AG09309 (cell line): ENCODE results near the gene FAM170B.

ENCODE experiments used
- DNase-seq: peaks from one replicate; pipeline ENCODE4 v3.0.0-alpha.2; 2010; ENCODE audit warnings: low read depth
- H3K4me3 ChIP-seq: 2 replicates; pipeline ENCODE4 v1.5.1; 2011; ENCODE audit warnings: mild to moderate bottlenecking, low read depth, low read length, moderate library complexity; ENCODE audit not compliant: control insufficient read depth
- TF ChIP-seq, protein P1 (sequence below): IDR thresholded peaks from 2 replicates; pipeline ENCODE4 v1.5.1; 2011; ENCODE audit warnings: mild to moderate bottlenecking, low read depth, low read length, inconsistent platforms; ENCODE audit not compliant: insufficient read depth, control insufficient read depth; ENCODE audit errors: missing control alignments

FAM170B gene

DNA sequence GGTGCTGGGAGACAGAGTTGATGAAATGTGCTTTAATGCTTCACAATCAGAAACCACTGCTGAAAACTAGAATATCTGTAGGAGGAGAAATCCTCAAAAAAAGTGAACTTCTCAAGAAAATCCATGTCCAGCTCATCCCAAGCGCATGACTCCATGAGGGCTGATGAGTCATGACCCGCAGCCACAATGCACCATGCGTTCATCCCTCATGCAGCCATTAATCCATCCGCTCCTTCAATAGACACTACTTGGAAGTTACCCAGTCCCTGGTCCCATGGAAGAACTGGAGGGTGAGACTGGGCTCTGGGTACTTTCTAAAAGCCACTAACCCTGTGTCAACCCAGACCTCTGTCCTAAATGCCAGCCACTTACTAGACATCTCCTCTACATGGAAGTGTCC, 29.9 kb upstream of the FAM170B start:
- DNase-seq = no peak
- TF ChIP-seq, protein P1, sequence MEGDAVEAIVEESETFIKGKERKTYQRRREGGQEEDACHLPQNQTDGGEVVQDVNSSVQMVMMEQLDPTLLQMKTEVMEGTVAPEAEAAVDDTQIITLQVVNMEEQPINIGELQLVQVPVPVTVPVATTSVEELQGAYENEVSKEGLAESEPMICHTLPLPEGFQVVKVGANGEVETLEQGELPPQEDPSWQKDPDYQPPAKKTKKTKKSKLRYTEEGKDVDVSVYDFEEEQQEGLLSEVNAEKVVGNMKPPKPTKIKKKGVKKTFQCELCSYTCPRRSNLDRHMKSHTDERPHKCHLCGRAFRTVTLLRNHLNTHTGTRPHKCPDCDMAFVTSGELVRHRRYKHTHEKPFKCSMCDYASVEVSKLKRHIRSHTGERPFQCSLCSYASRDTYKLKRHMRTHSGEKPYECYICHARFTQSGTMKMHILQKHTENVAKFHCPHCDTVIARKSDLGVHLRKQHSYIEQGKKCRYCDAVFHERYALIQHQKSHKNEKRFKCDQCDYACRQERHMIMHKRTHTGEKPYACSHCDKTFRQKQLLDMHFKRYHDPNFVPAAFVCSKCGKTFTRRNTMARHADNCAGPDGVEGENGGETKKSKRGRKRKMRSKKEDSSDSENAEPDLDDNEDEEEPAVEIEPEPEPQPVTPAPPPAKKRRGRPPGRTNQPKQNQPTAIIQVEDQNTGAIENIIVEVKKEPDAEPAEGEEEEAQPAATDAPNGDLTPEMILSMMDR = no peak
- no peak overlapping the region for H3K4me3 ChIP-seq

DNA sequence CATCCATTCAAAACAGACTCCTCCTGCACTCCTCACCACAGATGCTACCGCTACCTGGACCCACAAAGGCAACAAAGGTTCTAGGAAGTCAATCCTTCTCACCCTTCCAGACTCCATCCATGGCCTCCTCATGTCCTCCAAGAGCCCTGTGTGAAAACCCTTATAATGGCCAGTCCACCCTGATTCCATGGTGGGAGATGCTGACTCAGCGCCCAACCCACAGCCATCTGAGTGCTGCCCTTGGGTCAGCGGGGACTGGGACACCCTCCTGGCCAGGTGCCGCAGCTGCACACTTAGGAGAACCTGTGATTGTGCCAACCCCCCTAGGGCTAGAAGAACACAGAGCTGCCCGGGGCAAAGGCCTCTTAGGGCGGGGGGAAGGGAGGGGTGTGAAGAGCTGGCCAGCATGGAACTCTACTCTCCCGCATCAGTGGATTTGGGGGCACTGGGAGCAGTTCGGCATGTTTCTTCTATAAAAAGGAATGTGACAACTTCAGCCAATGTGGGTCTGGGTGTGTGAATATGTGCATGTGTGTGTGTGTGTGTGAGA, 29.0 kb upstream of the FAM170B start:
- DNase-seq = no peak
- H3K4me3 ChIP-seq = no peak overlapping the region
- TF ChIP-seq, protein P1 = no peak

DNA sequence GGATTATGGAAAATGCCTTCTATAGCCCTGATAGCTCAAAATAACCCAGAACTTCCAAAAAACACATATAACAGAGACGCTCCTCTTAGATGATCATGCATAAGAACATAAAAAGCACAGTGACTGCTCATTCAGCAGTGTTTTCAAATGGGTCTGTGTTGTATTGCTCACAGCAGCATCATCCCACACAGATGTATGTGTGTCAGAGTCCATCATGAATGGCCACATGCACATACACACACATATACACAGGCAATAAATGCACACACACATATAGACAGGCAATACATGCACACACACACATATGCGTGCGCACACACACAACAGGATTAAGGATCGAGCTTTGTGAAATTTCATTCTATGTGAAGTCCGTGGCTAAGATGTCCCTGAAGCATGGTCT, 28.2 kb upstream of the FAM170B start:
- DNase-seq = no peak
- TF ChIP-seq, protein P1 = no peak
- H3K4me3 ChIP-seq = no peak overlapping the region

DNA sequence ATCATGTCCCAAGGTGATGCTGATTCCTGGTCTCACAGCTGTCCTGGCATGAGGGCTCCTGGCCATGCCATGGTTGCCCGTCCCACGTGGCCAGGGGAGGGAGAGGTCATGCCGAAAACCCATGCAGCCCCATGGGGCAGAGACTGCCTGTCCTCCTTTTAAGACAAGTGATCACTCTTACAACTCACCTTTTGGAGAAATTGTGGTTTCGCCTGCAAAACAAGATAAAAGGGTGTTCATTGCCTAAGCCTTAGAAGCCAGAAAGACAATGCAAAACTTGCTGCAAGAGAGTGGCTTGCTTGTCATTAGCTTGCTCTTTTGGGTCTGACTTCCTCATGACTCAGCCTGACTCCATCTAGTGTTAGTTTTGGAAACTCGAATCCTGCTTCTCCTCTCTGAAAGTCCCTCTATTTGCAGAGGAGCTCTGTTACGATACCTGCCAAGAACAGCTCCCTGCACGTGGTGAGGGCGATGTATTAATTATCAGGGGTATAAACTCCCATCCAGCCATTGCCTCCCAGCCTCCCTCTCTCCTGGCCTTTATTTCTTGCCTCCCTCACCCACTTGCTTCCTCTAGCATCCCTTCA, 27.7 kb upstream of the FAM170B start:
- DNase-seq = no peak
- TF ChIP-seq, protein P1 = peak; percentile 58
- no peak overlapping the region for H3K4me3 ChIP-seq

DNA sequence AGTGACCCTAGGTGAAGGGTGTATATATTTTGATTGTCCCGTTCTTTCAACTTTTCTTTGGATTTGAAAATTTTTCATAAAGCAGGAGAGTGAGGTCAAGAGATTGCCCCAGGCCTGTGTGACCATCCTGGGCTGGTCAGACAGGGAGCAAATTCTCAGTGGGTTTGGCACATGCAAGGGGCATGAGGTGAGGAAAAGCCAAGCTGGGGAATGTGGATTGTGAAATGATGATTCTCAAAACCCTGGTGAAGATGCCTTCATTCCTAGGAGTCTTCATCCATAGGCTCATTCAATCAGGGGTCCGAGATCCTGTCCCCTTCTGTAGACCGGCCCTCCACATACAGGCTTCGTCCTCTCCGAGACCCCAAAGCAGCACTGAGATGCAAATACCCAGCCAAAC, 27.0 kb upstream of the FAM170B start:
- H3K4me3 ChIP-seq = no peak overlapping the region
- no peak for DNase-seq
- TF ChIP-seq, protein P1 = no peak

DNA sequence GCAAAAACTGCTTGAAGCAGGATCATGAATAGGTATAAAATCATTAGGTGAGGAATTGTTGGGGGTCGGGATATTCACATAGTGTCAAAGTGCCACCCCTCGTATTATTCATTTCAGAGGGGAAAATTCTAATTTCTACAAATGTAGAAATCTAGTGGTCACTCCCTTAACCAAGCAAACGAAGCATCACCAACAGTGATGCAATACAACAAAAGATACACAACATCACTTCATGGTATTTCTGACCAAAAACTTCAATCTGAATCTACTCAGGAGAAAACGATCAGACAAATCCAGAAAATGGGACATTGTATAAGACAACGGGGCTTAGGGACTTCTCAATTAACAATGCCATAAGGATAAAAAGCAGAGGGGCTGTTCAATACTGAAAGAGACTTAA, 26.3 kb upstream of the FAM170B start:
- H3K4me3 ChIP-seq = no peak overlapping the region
- no peak for DNase-seq
- TF ChIP-seq, protein P1 = no peak
